ENCODE measurements around the gene ARPC1A.

- TF ChIP-seq EZH2phosphoT487 (IDR thresholded peaks at IDR 0.05; ENCODE audit: insufficient read depth, low read depth) (no peak), EZH2 (IDR thresholded peaks at IDR 0.05; ENCODE audit: insufficient read depth, poor library complexity, severe bottlenecking) (no peak)
Observed at GRCh38 chr7:99340659-99341058, 15.0 kb downstream of the ARPC1A start.
